Esophagus muscularis mucosa (tissue), 4 donors: ENCODE results near the gene ATG16L2.

ENCODE experiments used
- EP300 ChIP-seq: sonication (generic); formaldehyde crosslinking; IDR thresholded peaks from one replicate; pipeline ENCODE4 v1.6.1; 2017; ENCODE audit warnings: antibody characterized with exemption
- POLR2A ChIP-seq: fragments of 450-650 bp; IDR thresholded peaks from one replicate; pipeline ENCODE4 v1.6.1; 2017; ENCODE audit warnings: antibody characterized with exemption, moderate library complexity, mild to moderate bottlenecking, low read depth
- POLR2AphosphoS5 ChIP-seq, 2 donors: sonication (generic); formaldehyde crosslinking; IDR thresholded peaks; one replicate each; pipeline ENCODE4 v1.6.1; 2017; ENCODE audit warnings: antibody characterized with exemption in 2 of 2
- TF ChIP-seq, protein P1 (sequence below), 3 experiments: fragments of 200-600 bp in 2 of 3; fragments of 450-650 bp in 1 of 3; sonication (generic) in 2 of 3; IDR thresholded peaks; one replicate each; pipeline ENCODE4 v1.5.1; 2017 to 2019; ENCODE audit warnings: antibody characterized with exemption in 3 of 3, mild to moderate bottlenecking in 2 of 3, moderate library complexity in 1 of 3

DNA sequence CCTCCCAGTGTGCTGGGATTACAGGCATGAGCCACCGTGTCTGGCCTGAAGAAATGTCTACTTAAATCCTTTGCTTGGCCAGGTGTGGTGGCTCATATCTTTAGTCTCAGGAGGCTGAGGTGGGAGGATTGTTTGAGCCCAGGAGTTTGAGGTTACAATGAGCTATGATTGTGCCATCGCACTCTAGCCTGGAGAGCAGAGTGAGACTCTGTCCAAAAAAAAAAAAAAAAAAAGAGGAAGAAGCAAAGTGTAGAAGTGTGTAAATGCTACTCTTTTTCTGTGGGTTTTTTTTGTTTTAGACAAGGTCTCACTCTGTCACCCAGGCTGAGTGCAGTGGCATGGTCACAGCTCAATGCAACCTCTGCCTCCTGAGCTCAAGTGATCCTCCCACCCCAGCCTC lies 6.4 kb upstream of the ATG16L2 start:
- TF ChIP-seq POLR2AphosphoS5 (IDR thresholded peaks at IDR 0.05) (no peak), POLR2A (no peak), EP300 (no peak)
- TF ChIP-seq, protein P1, sequence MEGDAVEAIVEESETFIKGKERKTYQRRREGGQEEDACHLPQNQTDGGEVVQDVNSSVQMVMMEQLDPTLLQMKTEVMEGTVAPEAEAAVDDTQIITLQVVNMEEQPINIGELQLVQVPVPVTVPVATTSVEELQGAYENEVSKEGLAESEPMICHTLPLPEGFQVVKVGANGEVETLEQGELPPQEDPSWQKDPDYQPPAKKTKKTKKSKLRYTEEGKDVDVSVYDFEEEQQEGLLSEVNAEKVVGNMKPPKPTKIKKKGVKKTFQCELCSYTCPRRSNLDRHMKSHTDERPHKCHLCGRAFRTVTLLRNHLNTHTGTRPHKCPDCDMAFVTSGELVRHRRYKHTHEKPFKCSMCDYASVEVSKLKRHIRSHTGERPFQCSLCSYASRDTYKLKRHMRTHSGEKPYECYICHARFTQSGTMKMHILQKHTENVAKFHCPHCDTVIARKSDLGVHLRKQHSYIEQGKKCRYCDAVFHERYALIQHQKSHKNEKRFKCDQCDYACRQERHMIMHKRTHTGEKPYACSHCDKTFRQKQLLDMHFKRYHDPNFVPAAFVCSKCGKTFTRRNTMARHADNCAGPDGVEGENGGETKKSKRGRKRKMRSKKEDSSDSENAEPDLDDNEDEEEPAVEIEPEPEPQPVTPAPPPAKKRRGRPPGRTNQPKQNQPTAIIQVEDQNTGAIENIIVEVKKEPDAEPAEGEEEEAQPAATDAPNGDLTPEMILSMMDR (IDR thresholded peaks at IDR 0.05), result no peak
